Measurements from ENCODE around the gene PKP1.

The PKP1 gene

GRCh38 chr1:201302163-201303152 is 19.2 kb downstream of the PKP1 start:
- no peak overlapping the region for H3K27ac ChIP-seq (ENCODE audit: low read length)
- H3K4me2 ChIP-seq (ENCODE audit: low read depth, low read length) = no peak overlapping the region
- H3K9ac ChIP-seq (ENCODE audit: low read length) = no peak overlapping the region
- H3K9me2 ChIP-seq (replicated peaks; ENCODE audit: insufficient read depth, low read length) = no peaks in the 10 kb centered on the region
- TF ChIP-seq CTCF (IDR thresholded peaks at IDR 0.05; ENCODE audit: low read length) (no peak), EZH2phosphoT487 (IDR thresholded peaks at IDR 0.05; ENCODE audit: low read length) (no peak), EZH2 (optimal IDR thresholded peaks at IDR 0.05; ENCODE audit: low read depth, low read length) (no peak)
- DNase-seq = no peak
- no peaks in the 10 kb centered on the region for H4K20me1 ChIP-seq (ENCODE audit: insufficient read depth, low read length)
- H3K79me2 ChIP-seq (ENCODE audit: low read length) = no peaks in the 10 kb centered on the region
- H3K4me1 ChIP-seq (ENCODE audit: low read length) = no peaks in the 10 kb centered on the region
- H3K27me3 ChIP-seq (replicated peaks; ENCODE audit: insufficient read depth, low read length) = peaks cover 68% of the 10 kb centered on the region
- H3K36me3 ChIP-seq (replicated peaks; ENCODE audit: insufficient read depth, low read length) = no peaks in the 10 kb centered on the region
- H3K4me3 ChIP-seq (ENCODE audit: low read length) = no peak overlapping the region
- H3F3A ChIP-seq (ENCODE audit: insufficient read depth, low read length) = no peaks in the 10 kb centered on the region
- H3K9me3 ChIP-seq (replicated peaks; ENCODE audit: insufficient read depth, low read length) = no peaks in the 10 kb centered on the region
- no peak overlapping the region for H2AFZ ChIP-seq (ENCODE audit: low read length)

- no peaks in the 10 kb centered on the region for H3K4me1 ChIP-seq (ENCODE audit: low read length)
These were observed 20.8 kb downstream of the PKP1 start for GRCh38 chr1:201304126-201304525.

GRCh38 chr1:201305815-201306214 is 22.5 kb downstream of the PKP1 start:
- no peaks in the 10 kb centered on the region for H3K9me2 ChIP-seq (replicated peaks; ENCODE audit: insufficient read depth, low read length)
- H3K9ac ChIP-seq (ENCODE audit: low read length) = no peak overlapping the region
- no peaks in the 10 kb centered on the region for H3K4me1 ChIP-seq (ENCODE audit: low read length)

More at GRCh38 chr1:201304126-201304525, 20.8 kb downstream of the PKP1 start:
- no peak for TF ChIP-seq EZH2 (optimal IDR thresholded peaks at IDR 0.05; ENCODE audit: low read depth, low read length)
- TF ChIP-seq CTCF (IDR thresholded peaks at IDR 0.05; ENCODE audit: low read length) = no peak
- TF ChIP-seq EZH2phosphoT487 (IDR thresholded peaks at IDR 0.05; ENCODE audit: low read length) = no peak
- no peak for DNase-seq
- H3K4me2 ChIP-seq (ENCODE audit: low read depth, low read length) = no peak overlapping the region
- H3K27me3 ChIP-seq (replicated peaks; ENCODE audit: insufficient read depth, low read length) = peaks cover 84% of the 10 kb centered on the region
- no peaks in the 10 kb centered on the region for H3K36me3 ChIP-seq (replicated peaks; ENCODE audit: insufficient read depth, low read length)
- no peaks in the 10 kb centered on the region for H3K9me2 ChIP-seq (replicated peaks; ENCODE audit: insufficient read depth, low read length)
- H2AFZ ChIP-seq (ENCODE audit: low read length) = no peak overlapping the region
- no peaks in the 10 kb centered on the region for H4K20me1 ChIP-seq (ENCODE audit: insufficient read depth, low read length)
- H3K4me3 ChIP-seq (ENCODE audit: low read length) = no peak overlapping the region
- no peaks in the 10 kb centered on the region for H3K79me2 ChIP-seq (ENCODE audit: low read length)
- no peaks in the 10 kb centered on the region for H3K9me3 ChIP-seq (replicated peaks; ENCODE audit: insufficient read depth, low read length)
- no peaks in the 10 kb centered on the region for H3F3A ChIP-seq (ENCODE audit: insufficient read depth, low read length)
- H3K27ac ChIP-seq (ENCODE audit: low read length) = no peak overlapping the region
- H3K9ac ChIP-seq (ENCODE audit: low read length) = no peak overlapping the region

More at GRCh38 chr1:201305815-201306214, 22.5 kb downstream of the PKP1 start:
- Histone ChIP-seq H3K36me3 (replicated peaks; ENCODE audit: insufficient read depth, low read length) (no peaks in the 10 kb centered on the region), H3K27ac (ENCODE audit: low read length) (no peak overlapping the region), H3K27me3 (replicated peaks; ENCODE audit: insufficient read depth, low read length) (peaks cover 93% of the 10 kb centered on the region), H3K4me3 (ENCODE audit: low read length) (no peak overlapping the region), H3F3A (ENCODE audit: insufficient read depth, low read length) (no peaks in the 10 kb centered on the region), H3K9me3 (replicated peaks; ENCODE audit: insufficient read depth, low read length) (no peaks in the 10 kb centered on the region), H3K4me2 (ENCODE audit: low read depth, low read length) (no peak overlapping the region), H2AFZ (ENCODE audit: low read length) (no peak overlapping the region), H4K20me1 (ENCODE audit: insufficient read depth, low read length) (peaks cover 4% of the 10 kb centered on the region; the same call in 1 of the 2 replicates), H3K79me2 (ENCODE audit: low read length) (no peaks in the 10 kb centered on the region)
- no peak for DNase-seq
- TF ChIP-seq EZH2phosphoT487 (IDR thresholded peaks at IDR 0.05; ENCODE audit: low read length) = no peak
- no peak for TF ChIP-seq EZH2 (optimal IDR thresholded peaks at IDR 0.05; ENCODE audit: low read depth, low read length)
- TF ChIP-seq CTCF (IDR thresholded peaks at IDR 0.05; ENCODE audit: low read length) = no peak

All from MM.1S (cell line).